ENCODE data around the gene FBXL19. TPM values are rescaled to one million over a fixed set of nuclear protein-coding genes. Genes with fewer than 3 reads are reported as not detected.

Gene FBXL19
- total and polyA plus RNA-seq, 9 of the 15 experiments (the other 6 are each of a cell fraction or from before 2014, with no cell fraction given) = 0.13 to 48.0 (median 13.5) TPM; not detected in 1

GRCh38 chr16:30893744-30894539, 29.4 kb upstream of the FBXL19 start, which contains the start of gene BCL7C (continued):
- TF ChIP-seq MLX (CRISPR knock-in tag; conservative IDR thresholded peaks at IDR 0.05) = peak in 1 of 2 experiments; percentile 99; a peak in 2 of 4 replicates
- TF ChIP-seq PRMT5 (CRISPR knock-in tag; IDR thresholded peaks at IDR 0.05) = no peak
- no peak for TF ChIP-seq PCBP1 (IDR thresholded peaks at IDR 0.05; ENCODE audit: low read depth, low read length, poor library complexity, severe bottlenecking)
- peak; percentile 6; the same call in 1 of the 2 replicates for TF ChIP-seq SMC3 (conservative IDR thresholded peaks at IDR 0.05; ENCODE audit: insufficient read depth, low read depth, low read length)
- TF ChIP-seq BCOR (IDR thresholded peaks at IDR 0.05) = peak; percentile 16
- peak; percentile 80 for TF ChIP-seq THAP7 (CRISPR knock-in tag; IDR thresholded peaks at IDR 0.05)
- no peak for TF ChIP-seq MTA2 (IDR thresholded peaks at IDR 0.05; ENCODE audit: low read depth)
- no peak for TF ChIP-seq ADNP (tag; IDR thresholded peaks at IDR 0.05)
- no peak for TF ChIP-seq TAF9B (IDR thresholded peaks at IDR 0.05; ENCODE audit: partially characterized antibody)
- TF ChIP-seq RREB1 (CRISPR knock-in tag; IDR thresholded peaks at IDR 0.05) = peak; percentile 21; the same call in 1 of the 2 replicates
- TF ChIP-seq CTBP1 (IDR thresholded peaks at IDR 0.05; ENCODE audit: borderline replicate concordance) = peak; percentile 85; the same call in 1 of the 2 replicates
- TF ChIP-seq SIRT6 (IDR thresholded peaks at IDR 0.05; ENCODE audit: low read depth, low read length) = no peak
- TF ChIP-seq RBM22 (IDR thresholded peaks at IDR 0.05; ENCODE audit: low read depth, low read length, poor library complexity, severe bottlenecking) = no peak
- TF ChIP-seq ID3 (CRISPR knock-in tag; IDR thresholded peaks at IDR 0.05) = no peak
- peak; percentile 90 for TF ChIP-seq ID3 (tag; IDR thresholded peaks at IDR 0.05)
- TF ChIP-seq RBFOX2 (IDR thresholded peaks at IDR 0.05; ENCODE audit: low read depth, low read length) = peak; percentile 95
- TF ChIP-seq E2F3 (CRISPR knock-in tag; IDR thresholded peaks at IDR 0.05) = peak; percentile 95
- TF ChIP-seq ATF7 (IDR thresholded peaks at IDR 0.05) = peak; percentile 32; the same call in 1 of the 2 replicates
- no peak for TF ChIP-seq NFATC3 (IDR thresholded peaks at IDR 0.05)
- 0 out of 2 replicates have a peak, but pooled peaks have one; percentile 65 for TF ChIP-seq ZNF584 (CRISPR knock-in tag; IDR thresholded peaks at IDR 0.05; ENCODE audit: low read depth)

All from K562 (cell line).